HCT116 (cell line): Measurements from ENCODE around the gene CALM3.

Experiments used
- CEBPB ChIP-seq: IDR thresholded peaks from 2 replicates; pipeline ENCODE4 v1.6.1; 2012; ENCODE audit warnings: low read depth
- CTCF ChIP-seq, 3 experiments: fragments of 200-600 bp in 1 of 3; sonication (generic) in 1 of 3; IDR thresholded peaks in 2 of 3; conservative IDR thresholded peaks in 1 of 3; 2 replicates each; pipeline ENCODE4 v1.5.1; 2012 to 2017; ENCODE audit warnings: low read depth in 2 of 3, low read length in 2 of 3, antibody characterized with exemption in 1 of 3, borderline replicate concordance in 1 of 3, control low read depth in 1 of 3, mild to moderate bottlenecking in 1 of 3, mixed read lengths in 1 of 3, mixed run types in 1 of 3, moderate library complexity in 1 of 3; ENCODE audit not compliant: insufficient read depth in 1 of 3
- POLR2AphosphoS5 ChIP-seq: IDR thresholded peaks from 2 replicates; pipeline ENCODE4 v1.6.1; 2011; ENCODE audit warnings: mild to moderate bottlenecking, low read depth, low read length, moderate library complexity
- SRF ChIP-seq: IDR thresholded peaks from 2 replicates; pipeline ENCODE4 v1.6.1; 2012; ENCODE audit warnings: low read depth

DNA sequence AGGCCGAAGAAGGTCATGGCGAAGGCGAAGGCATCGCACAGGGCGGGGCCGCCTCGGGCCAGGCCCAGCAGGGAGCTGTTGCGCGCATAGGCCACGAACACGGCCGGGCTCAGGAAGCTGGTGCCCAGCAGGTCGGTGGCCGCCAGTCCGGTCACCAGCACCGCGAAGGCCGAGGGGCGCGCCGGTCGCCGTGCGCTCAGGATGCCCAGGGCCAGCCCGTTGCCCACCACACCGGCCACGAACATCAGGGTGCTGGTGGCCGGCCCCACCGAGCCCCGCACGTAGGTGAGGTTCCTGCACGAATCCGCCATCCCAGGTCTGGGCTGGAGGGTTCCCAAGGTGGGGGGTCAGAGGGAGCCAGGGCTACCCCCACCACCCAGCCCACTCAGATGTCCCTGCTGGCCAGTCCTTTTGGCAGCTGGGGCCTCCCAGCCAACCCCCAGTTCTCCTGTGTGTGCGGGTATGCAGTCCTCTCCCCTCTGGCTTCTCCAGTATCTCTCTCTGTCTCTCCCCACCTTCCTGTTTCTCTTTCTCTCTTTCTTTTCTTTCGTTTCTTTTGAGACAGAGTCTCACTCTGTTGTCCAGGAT, 22.9 kb downstream of the CALM3 start:
- TF ChIP-seq CEBPB (no peak), CTCF (IDR thresholded peaks at IDR 0.05 in 2 of 3, conservative IDR thresholded peaks at IDR 0.05 in 1 of 3; ENCODE audit: borderline replicate concordance in 1 of 3, insufficient read depth in 1 of 3, low read depth in 2 of 3, low read length in 2 of 3) (no peak), SRF (no peak), POLR2AphosphoS5 (no peak)
